SKM-1 (cell line): ENCODE results near the gene UNC13B.
"Not testable (repeated sequence)": the region's sequence is repeated elsewhere in the genome, so short reads cannot be mapped to it uniquely, and the experiment has no call there.

ENCODE experiments used
- DNase-seq: peaks from one replicate; lab custom pipeline; 2025; ENCODE audit not compliant: unreplicated experiment; lab: John Stamatoyannopoulos, UW

The UNC13B gene

GRCh38 chr9:35364817-35365585 lies 203.2 kb downstream of the UNC13B start:
- DNase-seq, result no peak

DNA sequence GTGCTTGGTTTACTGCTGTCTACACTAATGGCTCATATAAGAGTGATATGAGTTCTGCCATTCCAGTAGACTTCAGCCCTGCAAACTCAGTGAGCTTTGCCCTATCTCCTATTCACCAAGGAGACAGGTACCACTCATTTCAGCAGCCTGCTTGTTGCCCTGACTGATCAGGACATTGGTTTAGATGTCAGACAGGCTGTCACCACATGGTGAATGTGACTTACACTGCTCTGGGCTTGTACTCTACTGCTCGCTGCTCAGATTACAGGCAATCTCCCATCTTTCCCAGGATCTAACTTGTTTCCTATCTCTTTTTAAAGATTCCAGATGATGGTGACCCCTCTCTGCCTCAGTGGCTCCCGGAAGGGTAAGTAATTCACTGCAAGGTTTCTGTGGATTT lies 204.8 kb downstream of the UNC13B start:
- DNase-seq, result no peak

- DNase-seq, result no peak
These were observed 205.6 kb downstream of the UNC13B start for GRCh38 chr9:35367451-35367850.

DNA sequence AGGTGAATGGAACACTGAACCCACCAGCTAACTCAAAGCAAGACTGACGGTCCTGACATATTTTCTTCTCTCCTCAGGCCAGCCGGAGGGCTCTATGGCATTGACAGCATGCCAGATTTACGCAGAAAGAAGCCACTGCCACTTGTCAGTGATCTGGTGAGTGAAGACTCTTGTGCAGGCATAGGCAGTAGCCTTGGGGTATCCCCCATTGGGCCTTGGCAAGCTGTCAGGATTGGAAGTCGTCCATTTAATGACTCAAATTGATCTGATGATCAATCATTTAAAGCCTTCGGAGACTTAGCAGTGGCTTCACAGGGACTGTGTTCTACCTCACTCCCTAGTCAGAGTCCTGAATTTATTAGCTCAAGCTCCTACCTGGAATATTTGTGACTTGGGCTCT lies 208.4 kb downstream of the UNC13B start:
- DNase-seq, result no peak

DNA sequence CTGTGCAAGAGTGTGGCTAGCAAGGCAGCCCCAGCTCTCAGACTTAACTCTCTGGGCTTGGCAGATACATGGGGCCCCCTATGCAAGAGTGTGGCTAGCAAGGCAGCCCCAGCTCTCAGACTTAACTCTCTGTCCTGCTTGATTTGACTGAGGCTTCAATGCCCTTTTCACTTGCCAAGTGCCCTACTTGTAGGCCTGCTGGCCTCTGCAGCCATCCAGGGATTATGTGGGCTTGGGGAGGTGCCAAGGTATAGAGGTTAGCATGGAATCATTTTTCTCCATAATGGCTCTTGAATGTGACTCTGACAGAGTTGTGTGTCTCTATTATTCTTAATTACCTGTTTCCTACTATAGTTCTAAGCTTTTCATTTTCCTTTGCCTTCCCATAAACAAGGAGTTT lies 212.6 kb downstream of the UNC13B start:
- DNase-seq, result no peak

DNA sequence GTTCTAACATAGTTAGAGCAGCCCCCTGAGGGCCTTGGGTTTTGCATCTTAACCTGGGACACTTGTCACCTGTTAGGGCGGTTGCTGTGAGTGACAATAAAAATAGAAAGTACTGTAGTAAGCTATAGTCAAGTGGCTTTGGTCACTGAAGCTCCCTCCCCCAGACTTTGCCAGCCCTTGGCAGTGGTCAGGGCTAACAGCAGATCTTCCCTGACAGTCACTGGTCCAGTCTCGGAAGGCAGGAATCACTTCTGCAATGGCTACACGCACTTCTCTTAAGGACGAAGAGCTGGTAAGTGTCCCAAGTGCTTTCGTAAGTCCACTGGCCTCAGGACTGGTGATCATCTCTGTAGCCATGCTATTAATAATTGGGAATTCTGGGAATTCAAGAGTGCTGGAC lies 213.1 kb downstream of the UNC13B start:
- no peak for DNase-seq

DNA sequence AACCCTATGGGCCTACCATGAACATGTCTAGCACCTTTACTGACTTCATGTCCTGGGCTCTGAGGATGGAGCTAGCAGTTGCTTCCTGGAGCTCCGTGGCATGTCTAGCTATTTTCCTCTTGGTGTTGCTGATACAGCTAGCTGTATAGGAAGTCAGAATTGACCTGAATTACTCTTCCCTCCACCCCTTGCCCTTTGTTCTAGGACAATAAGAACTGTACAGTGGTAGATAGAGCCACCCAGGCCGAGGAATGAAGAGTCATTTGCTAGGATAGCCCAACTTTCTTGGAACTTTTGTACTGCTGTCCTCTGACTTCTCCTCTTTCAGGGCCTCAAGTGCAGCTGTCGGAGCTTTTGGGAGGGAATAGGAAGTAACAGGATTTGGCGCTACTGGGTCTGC lies 218.2 kb downstream of the UNC13B start:
- no peak for DNase-seq

DNA sequence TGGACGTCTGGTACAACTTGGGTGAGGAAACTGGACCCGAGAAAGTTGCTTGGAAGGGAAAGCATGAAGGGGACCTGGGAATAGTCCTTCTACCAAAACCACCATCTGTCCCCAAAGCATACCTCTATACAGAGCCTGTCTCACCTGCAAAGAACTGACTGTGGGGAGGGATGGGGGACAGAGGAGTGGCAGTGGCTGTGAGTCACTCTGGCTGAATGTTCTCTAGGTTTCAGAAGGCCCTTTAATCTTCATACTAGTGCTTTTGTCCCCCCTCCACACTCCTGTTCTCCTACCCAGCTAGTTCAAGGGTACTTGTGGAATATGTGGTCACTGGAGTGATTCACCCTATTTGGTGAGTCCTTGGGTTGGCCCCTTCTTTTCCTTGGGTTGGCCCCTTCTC lies 218.8 kb downstream of the UNC13B start:
- DNase-seq, result no peak

DNA sequence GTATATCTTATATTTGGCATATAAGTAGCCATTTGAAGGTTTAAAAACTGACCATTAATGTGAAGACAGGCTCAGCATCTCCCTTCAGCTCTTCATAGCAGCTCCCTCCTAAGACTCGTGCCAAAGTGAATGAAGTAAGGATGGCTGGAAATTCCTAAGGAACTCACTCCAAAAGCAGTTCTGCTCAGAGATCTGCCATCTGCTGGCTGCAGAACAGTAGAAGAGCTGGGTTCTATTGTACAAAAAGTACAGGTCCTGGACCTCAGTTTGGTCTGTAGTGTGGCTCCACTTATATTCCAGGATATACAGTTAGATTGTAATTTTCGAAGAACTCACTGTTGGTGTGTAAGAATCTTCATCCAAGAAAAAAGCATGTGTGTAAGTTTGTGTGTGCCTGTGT lies 223.2 kb downstream of the UNC13B start:
- no peak for DNase-seq

GRCh38 chr9:35395076-35395705 lies 233.4 kb downstream of the UNC13B start:
- no peak for DNase-seq

GRCh38 chr9:35395706-35396101 lies 233.9 kb downstream of the UNC13B start:
- no peak for DNase-seq

DNA sequence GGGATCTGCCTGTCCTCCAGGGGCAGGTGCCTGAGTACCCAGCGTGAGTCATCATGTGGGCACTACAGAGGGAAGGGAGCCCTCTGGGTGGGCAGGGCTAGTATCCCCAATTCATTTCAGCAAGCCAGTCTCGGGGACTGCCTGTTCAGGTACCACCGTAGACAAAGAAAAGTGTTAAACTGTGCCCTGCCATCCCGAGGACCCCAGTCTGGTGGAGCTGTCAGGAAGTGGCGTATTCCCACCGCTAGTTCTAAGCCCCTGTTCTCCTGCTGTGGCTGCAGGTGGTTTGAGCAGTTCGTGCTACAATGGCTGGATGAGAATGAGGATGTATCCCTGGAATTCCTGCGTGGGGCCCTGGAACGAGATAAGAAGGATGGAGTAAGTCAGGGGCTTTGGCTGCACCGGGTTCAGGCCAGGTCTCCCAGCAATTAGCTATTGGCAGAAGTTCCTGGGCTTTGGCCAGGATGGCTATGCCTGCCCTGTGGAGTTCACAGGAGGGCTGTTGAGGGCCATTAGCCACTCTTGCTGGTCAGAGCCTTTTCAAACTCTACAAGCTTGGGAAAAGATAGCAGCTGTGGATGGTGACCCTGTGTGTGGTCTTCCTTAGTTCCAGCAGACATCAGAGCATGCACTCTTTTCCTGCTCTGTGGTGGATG lies 234.9 kb downstream of the UNC13B start:
- no peak for DNase-seq

GRCh38 chr9:35397216-35397698 lies 235.4 kb downstream of the UNC13B start:
- no peak for DNase-seq

GRCh38 chr9:35397923-35398322 lies 236.1 kb downstream of the UNC13B start:
- no peak for DNase-seq

- DNase-seq, result no peak
These were observed 237.0 kb downstream of the UNC13B start for GRCh38 chr9:35398651-35399335.

DNA sequence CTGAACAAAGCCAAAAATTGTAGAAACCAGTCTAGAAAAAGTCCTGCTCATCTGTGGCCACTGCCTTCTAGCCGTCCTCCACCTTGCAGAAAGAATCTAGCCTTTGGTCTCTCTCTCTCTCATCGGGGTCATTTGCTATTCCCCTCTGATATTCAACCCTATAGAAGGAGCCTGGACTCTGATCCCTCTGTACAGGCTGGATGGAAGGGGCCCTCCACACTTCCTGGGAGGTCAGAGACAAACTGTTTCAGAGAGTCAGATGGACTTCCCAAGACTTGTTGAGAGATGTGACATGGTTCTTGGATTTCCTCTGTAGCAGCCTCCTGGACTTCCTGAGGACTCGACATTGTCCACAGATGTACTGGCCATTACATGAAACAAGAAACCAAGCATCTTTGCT lies 243.1 kb downstream of the UNC13B start:
- DNase-seq, result no peak

DNA sequence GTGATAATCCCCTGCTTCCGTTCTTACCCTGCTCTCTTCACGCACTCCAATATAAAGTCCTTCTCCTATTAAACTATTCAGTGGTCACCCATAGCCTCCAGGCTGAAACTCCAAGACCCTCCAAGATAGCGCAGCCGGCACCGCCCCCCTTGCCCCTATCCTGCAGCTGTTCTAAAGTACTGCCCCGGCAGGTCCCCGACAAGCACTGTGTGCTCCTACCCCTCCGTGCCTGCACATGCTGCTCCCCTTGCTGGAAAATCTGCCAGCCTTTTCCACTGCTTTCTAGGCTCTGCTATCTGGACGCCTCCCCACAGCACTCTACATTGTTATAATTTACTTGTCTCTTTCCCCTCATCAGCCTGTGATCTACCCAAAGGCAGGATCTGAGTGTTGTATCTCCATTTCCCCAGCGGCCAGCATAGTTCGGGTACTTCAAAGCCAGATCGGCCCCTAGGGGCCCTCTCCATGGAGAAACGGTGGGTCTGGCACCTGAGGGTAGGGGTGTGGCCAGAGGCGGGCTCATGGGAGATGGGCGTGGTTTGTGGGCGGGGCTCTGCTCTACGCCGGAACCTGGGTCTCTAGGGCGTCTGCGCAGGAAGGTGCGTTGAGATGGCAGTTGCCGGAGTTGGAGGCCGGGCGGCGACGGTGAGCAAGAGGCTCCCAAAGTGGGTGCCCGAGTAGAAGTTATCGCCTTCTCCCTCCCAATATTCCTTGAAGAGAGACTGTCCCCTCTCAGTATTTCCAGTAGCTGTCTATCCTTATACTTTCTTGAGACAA lies 244.6 kb downstream of the UNC13B start:
- no peak for DNase-seq

GRCh38 chr9:35407846-35408245 lies 246.0 kb downstream of the UNC13B start:
- peak; percentile 94 for DNase-seq

GRCh38 chr9:35409434-35409833 lies 247.6 kb downstream of the UNC13B start:
- DNase-seq, result not testable (repeated sequence)

- DNase-seq, result no peak
These were observed 253.1 kb downstream of the UNC13B start for GRCh38 chr9:35414889-35415288.
